Mucosa of rectum (tissue), 2 donors: ENCODE data around the gene MARCHF2.
"Not testable (repeated sequence)": the region's sequence is repeated elsewhere in the genome, so short reads cannot be mapped to it uniquely, and the experiment has no call there.

ENCODE experiments used
- H3K27ac ChIP-seq, 2 donors: one replicate each; pipeline ENCODE4 v1.7.0; 2013; ENCODE audit warnings: inconsistent platforms in 2 of 2, low read depth in 2 of 2, low read length in 2 of 2
- H3K27me3 ChIP-seq, 2 donors: one replicate each; pipeline ENCODE4 v1.7.0; 2013; ENCODE audit warnings: low read length in 2 of 2; ENCODE audit not compliant: control insufficient read depth in 2 of 2, insufficient read depth in 2 of 2
- H3K36me3 ChIP-seq, 2 donors: one replicate each; pipeline ENCODE4 v1.7.0; 2013; ENCODE audit warnings: low read length in 2 of 2; ENCODE audit not compliant: control insufficient read depth in 2 of 2, insufficient read depth in 2 of 2
- H3K4me1 ChIP-seq, 2 donors: one replicate each; pipeline ENCODE4 v1.7.0; 2013; ENCODE audit warnings: low read length in 2 of 2, mild to moderate bottlenecking in 1 of 2; ENCODE audit not compliant: control insufficient read depth in 2 of 2, insufficient read depth in 2 of 2
- H3K4me3 ChIP-seq, 2 donors: one replicate each; pipeline ENCODE4 v1.7.0; 2013; ENCODE audit warnings: low read length in 2 of 2
- H3K9ac ChIP-seq, 2 donors: one replicate each; pipeline ENCODE4 v1.7.0; 2013; ENCODE audit warnings: low read length in 2 of 2, low read depth in 1 of 2, mild to moderate bottlenecking in 1 of 2
- H3K9me3 ChIP-seq, 2 donors: one replicate each; pipeline ENCODE4 v1.7.0; 2013; ENCODE audit warnings: low read length in 2 of 2; ENCODE audit not compliant: control insufficient read depth in 2 of 2
- donor health status: healthy.
- donor health status: Normal muscosa, but diverticular disease.

Gene MARCHF2

DNA sequence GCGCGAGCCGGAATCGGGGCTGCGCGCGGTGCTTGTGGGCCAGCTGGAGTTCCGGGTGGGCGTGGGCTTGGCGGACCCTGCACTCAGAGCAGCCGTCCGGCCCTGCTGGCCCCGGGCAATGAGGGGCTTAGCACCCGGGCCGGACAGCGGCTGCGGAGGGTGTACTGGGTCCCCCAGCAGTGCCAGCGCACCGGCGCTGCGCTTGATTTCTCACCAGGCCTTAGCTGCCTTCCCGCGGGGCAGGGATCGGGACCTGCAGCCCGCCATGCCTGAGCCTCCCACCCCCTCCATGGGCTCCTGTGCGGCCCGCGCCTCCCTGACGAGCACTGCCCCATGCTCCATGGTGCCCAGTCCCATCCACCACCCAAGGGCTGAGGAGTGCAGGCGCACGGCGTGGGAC, 37.3 kb upstream of the MARCHF2 start:
- not testable (repeated sequence) for H3K27me3 ChIP-seq, H3K9ac ChIP-seq, H3K9me3 ChIP-seq, H3K36me3 ChIP-seq, H3K27ac ChIP-seq, H3K4me3 ChIP-seq, H3K4me1 ChIP-seq

DNA sequence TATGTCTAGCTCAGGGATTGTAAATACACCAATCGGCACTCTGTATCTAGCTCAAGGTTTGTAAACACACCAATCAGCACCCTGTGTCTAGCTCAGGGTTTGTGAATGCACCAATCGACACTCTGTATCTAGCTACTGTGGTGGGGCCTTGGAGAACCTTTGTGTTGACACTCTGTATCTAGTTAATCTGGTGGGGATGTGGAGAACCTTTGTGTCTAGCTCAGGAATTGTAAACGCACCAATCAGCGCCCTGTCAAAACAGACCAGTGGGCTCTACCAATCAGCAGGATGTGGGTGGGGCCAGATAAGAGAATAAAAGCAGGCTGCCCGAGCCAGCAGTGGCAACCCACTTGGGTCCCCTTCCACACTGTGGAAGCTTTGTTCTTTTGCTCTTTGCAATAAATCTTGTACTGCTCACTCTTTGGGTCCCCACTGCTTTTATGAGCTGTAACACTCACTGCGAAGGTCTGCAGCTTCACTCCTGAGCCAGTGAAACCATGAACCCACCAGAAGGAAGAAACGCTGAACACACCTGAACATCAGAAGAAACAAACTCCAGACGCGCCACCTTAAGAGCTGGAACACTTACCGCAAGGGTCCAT, 36.6 kb upstream of the MARCHF2 start:
- H3K4me1 ChIP-seq, H3K36me3 ChIP-seq, H3K9me3 ChIP-seq, H3K4me3 ChIP-seq, H3K9ac ChIP-seq, H3K27ac ChIP-seq, H3K27me3 ChIP-seq: not testable (repeated sequence)

GRCh38 chr19:8377598-8377997, 35.5 kb upstream of the MARCHF2 start:
- Histone ChIP-seq H3K27ac (no peak overlapping the region), H3K27me3 (no peaks in the 10 kb centered on the region), H3K9ac (no peak overlapping the region), H3K4me3 (no peak overlapping the region), H3K4me1 (peaks cover 0 to 3% of the 10 kb centered on the region in 2 donors), H3K9me3 (no peaks in the 10 kb centered on the region), H3K36me3 (peaks cover 0 to 3% of the 10 kb centered on the region in 2 donors)

- H3K9ac ChIP-seq, result not testable (repeated sequence)
Observed at GRCh38 chr19:8379156-8379891, 33.8 kb upstream of the MARCHF2 start.

DNA sequence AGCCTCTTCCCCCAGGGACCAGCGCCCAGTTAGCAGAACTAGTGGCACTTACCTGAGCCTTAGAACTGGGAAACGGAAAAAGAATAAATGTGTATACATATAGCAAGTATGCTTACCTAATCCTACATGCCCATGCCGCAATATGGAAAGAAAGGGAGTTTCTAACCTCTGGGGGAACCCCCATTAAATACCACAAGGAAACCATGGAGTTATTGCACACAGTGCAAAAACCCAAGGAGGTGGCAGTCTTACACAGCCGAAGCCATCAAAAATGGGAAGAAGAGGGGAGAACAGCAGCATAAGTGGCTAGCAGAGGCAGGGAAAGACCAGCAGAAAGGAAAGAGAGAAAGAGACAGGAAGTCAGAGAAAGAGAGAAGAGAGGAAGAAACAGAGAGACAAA, 28.5 kb upstream of the MARCHF2 start:
- not testable (repeated sequence) for H3K36me3 ChIP-seq, H3K27ac ChIP-seq, H3K27me3 ChIP-seq, H3K4me3 ChIP-seq, H3K9me3 ChIP-seq, H3K9ac ChIP-seq, H3K4me1 ChIP-seq

More at GRCh38 chr19:8379156-8379891, 33.8 kb upstream of the MARCHF2 start:
- H3K27me3 ChIP-seq, H3K27ac ChIP-seq, H3K4me3 ChIP-seq, H3K36me3 ChIP-seq, H3K9me3 ChIP-seq, H3K4me1 ChIP-seq: not testable (repeated sequence)

DNA sequence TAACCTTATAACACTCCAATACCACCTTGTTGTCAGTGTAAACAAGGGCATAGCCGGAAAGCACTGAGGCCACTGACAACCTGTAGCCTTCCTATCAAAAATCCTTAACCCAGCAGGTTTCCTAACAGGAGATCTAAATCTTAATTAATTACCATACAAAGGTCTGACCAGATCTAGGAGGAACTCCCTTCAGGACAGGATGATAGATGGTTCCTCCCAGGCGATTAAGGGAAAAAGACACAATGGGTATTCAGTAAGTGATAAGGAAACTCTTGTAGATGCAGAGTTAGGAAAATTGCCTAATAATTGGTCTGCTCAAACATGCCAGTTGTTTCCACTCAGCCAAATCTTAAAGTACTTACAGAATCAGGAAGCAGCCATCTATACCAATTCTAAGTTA, 28.0 kb upstream of the MARCHF2 start:
- H3K27ac ChIP-seq, H3K4me1 ChIP-seq, H3K36me3 ChIP-seq, H3K27me3 ChIP-seq, H3K9ac ChIP-seq, H3K4me3 ChIP-seq, H3K9me3 ChIP-seq: not testable (repeated sequence)

DNA sequence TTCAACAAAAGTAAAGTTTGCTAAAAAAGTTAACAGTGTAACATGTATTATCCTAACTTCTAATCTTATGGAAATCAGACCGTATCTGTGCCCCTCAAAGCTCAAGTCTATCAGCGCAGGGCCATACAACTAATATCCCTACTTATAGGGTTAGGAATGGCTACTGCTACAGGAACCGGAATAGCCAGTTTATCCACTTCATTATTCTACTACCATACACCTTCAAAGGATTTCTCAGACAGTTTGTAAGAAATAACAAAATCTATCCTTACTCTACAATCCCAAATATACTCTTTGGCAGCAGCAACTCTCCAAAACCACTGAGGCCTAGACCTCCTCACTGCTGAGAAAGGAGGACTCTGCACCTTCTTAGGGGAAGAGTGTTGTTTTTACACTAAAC, 27.5 kb upstream of the MARCHF2 start:
- H3K36me3 ChIP-seq, H3K4me3 ChIP-seq, H3K9ac ChIP-seq, H3K4me1 ChIP-seq, H3K27ac ChIP-seq, H3K27me3 ChIP-seq, H3K9me3 ChIP-seq: not testable (repeated sequence)

- H3K9me3 ChIP-seq, H3K9ac ChIP-seq, H3K4me3 ChIP-seq, H3K36me3 ChIP-seq, H3K27me3 ChIP-seq, H3K27ac ChIP-seq: not testable (repeated sequence)
- peaks cover 5 to 10% of the 10 kb centered on the region in 2 donors for H3K4me1 ChIP-seq
Observed at GRCh38 chr19:8386419-8386818, 26.7 kb upstream of the MARCHF2 start.

- no peaks in the 10 kb centered on the region for H3K9me3 ChIP-seq
- peaks cover 11 to 14% of the 10 kb centered on the region in 2 donors for H3K4me1 ChIP-seq
- no peak overlapping the region for H3K9ac ChIP-seq
- no peaks in the 10 kb centered on the region for H3K36me3 ChIP-seq
- no peak overlapping the region for H3K4me3 ChIP-seq
- no peaks in the 10 kb centered on the region for H3K27me3 ChIP-seq
- no peak overlapping the region for H3K27ac ChIP-seq
Observed at GRCh38 chr19:8386990-8387389, 26.1 kb upstream of the MARCHF2 start.

DNA sequence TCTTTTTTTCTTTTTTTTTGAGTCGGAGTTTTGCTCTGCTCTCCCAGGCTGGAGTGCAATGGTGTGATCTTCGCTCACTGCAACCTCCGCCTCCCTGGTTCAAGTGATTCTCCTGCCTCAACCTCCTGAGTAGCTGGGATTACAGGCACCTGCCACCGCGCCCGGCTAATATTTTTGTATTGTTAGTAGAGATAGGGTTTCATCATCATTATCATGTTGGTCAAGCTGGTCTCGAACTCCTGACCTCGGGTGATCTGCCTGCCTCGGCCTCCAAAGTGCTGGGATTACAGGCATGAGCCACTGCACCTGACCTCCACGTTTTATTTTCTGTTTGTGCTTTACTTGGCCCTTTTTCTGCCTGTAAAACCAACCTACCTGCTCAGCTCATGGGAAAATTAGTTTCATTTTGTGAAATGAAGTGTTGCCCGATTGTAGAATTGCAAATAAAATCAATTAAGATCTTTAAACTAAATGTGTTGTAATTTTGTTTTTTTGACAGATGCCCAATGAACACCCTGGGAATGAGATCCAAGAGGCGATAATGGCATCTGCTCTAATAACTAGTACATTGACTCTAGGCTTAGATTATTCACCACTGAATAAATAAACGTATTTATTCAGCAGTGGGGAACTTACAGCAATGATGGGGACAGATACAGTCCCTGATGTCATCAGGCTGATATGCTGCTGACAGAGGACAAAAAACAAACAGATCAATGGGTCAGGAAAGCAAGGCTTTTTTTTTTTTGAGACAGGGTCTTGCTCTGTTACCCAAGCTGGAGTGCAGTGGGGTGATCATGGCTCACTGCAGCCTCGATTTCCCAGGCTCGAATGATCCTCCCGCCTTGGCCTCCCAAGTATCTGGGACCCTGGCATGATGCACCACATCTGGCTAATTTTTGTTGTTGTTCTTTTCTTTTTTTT, 25.2 kb upstream of the MARCHF2 start:
- Histone ChIP-seq H3K9ac (no peak overlapping the region), H3K4me1 (peaks cover 12 to 14% of the 10 kb centered on the region in 2 donors), H3K9me3 (no peaks in the 10 kb centered on the region), H3K27me3 (no peaks in the 10 kb centered on the region), H3K4me3 (no peak overlapping the region), H3K36me3 (no peaks in the 10 kb centered on the region), H3K27ac (no peak overlapping the region)
